ENCODE data around the gene ASTL.
"Not testable (repeated sequence)": the region's sequence is repeated elsewhere in the genome, so short reads cannot be mapped to it uniquely, and the experiment has no call there.

The ASTL gene

DNA sequence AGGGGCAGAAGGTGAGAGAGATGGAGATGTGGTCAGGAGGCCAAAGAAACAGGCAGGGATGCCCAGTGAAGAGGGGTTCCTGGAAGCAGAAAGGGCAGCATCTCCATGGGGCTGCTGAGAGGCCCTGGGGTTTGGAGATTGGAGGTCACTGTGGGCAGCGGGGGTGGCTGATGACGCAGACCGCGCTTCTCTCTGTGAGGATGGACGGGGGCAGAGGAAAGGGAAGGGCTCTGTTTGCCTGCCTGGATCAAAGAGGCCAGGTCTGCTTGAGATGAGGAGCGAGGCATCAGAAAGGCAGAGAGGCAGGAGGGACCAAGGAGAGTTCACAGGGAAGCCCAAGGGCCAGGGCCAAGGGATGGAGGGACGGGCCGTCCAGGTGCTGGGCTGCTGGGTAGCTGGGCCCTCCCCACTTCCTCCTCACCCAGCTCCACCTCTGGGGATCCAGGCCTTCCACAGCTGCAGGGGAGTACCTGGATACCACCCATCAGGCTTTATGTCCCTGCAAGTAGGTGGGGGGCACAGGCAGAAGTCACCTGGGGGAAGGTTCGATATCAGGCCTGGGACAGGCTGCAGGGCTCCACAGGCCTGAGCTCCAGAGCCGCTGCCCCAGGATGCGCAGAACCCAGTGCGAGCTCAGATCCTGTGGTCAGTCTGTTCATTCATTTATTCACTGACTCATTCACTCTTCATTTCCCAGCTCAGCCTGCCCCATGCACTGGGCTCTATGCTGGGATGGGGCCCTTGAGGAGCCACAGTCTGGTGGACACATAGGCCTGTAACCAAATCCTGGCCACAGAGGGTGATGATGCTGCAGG is 52.6 kb downstream of the ASTL start:
- no peak for TF ChIP-seq RARB (CRISPR knock-in tag; IDR thresholded peaks at IDR 0.05)
- TF ChIP-seq ISL1 (CRISPR knock-in tag; IDR thresholded peaks at IDR 0.05): no peak
- no peak for TF ChIP-seq PPARA (CRISPR knock-in tag; IDR thresholded peaks at IDR 0.05; ENCODE audit: borderline replicate concordance)
- TF ChIP-seq TOX (CRISPR knock-in tag; IDR thresholded peaks at IDR 0.05; ENCODE audit: borderline replicate concordance): no peak
- TF ChIP-seq, protein P1, sequence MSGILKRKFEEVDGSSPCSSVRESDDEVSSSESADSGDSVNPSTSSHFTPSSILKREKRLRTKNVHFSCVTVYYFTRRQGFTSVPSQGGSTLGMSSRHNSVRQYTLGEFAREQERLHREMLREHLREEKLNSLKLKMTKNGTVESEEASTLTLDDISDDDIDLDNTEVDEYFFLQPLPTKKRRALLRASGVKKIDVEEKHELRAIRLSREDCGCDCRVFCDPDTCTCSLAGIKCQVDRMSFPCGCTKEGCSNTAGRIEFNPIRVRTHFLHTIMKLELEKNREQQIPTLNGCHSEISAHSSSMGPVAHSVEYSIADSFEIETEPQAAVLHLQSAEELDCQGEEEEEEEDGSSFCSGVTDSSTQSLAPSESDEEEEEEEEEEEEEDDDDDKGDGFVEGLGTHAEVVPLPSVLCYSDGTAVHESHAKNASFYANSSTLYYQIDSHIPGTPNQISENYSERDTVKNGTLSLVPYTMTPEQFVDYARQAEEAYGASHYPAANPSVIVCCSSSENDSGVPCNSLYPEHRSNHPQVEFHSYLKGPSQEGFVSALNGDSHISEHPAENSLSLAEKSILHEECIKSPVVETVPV (CRISPR knock-in tag; IDR thresholded peaks at IDR 0.05): no peak
- TF ChIP-seq BACH2 (CRISPR knock-in tag; IDR thresholded peaks at IDR 0.05; ENCODE audit: borderline replicate concordance): no peak
- TF ChIP-seq, protein P2, sequence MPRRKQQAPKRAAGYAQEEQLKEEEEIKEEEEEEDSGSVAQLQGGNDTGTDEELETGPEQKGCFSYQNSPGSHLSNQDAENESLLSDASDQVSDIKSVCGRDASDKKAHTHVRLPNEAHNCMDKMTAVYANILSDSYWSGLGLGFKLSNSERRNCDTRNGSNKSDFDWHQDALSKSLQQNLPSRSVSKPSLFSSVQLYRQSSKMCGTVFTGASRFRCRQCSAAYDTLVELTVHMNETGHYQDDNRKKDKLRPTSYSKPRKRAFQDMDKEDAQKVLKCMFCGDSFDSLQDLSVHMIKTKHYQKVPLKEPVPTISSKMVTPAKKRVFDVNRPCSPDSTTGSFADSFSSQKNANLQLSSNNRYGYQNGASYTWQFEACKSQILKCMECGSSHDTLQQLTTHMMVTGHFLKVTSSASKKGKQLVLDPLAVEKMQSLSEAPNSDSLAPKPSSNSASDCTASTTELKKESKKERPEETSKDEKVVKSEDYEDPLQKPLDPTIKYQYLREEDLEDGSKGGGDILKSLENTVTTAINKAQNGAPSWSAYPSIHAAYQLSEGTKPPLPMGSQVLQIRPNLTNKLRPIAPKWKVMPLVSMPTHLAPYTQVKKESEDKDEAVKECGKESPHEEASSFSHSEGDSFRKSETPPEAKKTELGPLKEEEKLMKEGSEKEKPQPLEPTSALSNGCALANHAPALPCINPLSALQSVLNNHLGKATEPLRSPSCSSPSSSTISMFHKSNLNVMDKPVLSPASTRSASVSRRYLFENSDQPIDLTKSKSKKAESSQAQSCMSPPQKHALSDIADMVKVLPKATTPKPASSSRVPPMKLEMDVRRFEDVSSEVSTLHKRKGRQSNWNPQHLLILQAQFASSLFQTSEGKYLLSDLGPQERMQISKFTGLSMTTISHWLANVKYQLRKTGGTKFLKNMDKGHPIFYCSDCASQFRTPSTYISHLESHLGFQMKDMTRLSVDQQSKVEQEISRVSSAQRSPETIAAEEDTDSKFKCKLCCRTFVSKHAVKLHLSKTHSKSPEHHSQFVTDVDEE (CRISPR knock-in tag; IDR thresholded peaks at IDR 0.05): no peak
- no peak for TF ChIP-seq GLIS3 (CRISPR knock-in tag; IDR thresholded peaks at IDR 0.05)
- TF ChIP-seq ZNF8 (CRISPR knock-in tag; IDR thresholded peaks at IDR 0.05): no peak
- no peak for TF ChIP-seq TCF4 (CRISPR knock-in tag; IDR thresholded peaks at IDR 0.05; ENCODE audit: borderline replicate concordance)
- TF ChIP-seq OSR1 (CRISPR knock-in tag; IDR thresholded peaks at IDR 0.05): no peak
- TF ChIP-seq ZC3H10 (CRISPR knock-in tag; IDR thresholded peaks at IDR 0.05): no peak
- no peak for TF ChIP-seq ESRRG (CRISPR knock-in tag; IDR thresholded peaks at IDR 0.05)
- no peak for TF ChIP-seq ZNF565 (CRISPR knock-in tag; conservative IDR thresholded peaks at IDR 0.05; ENCODE audit: low read depth)
- TF ChIP-seq, protein P3, sequence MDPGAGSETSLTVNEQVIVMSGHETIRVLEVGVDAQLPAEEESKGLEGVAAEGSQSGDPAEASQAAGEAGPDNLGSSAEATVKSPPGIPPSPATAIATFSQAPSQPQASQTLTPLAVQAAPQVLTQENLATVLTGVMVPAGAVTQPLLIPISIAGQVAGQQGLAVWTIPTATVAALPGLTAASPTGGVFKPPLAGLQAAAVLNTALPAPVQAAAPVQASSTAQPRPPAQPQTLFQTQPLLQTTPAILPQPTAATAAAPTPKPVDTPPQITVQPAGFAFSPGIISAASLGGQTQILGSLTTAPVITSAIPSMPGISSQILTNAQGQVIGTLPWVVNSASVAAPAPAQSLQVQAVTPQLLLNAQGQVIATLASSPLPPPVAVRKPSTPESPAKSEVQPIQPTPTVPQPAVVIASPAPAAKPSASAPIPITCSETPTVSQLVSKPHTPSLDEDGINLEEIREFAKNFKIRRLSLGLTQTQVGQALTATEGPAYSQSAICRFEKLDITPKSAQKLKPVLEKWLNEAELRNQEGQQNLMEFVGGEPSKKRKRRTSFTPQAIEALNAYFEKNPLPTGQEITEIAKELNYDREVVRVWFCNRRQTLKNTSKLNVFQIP (CRISPR knock-in tag; IDR thresholded peaks at IDR 0.05; ENCODE audit: borderline replicate concordance, low read depth): no peak
- TF ChIP-seq, protein P4, sequence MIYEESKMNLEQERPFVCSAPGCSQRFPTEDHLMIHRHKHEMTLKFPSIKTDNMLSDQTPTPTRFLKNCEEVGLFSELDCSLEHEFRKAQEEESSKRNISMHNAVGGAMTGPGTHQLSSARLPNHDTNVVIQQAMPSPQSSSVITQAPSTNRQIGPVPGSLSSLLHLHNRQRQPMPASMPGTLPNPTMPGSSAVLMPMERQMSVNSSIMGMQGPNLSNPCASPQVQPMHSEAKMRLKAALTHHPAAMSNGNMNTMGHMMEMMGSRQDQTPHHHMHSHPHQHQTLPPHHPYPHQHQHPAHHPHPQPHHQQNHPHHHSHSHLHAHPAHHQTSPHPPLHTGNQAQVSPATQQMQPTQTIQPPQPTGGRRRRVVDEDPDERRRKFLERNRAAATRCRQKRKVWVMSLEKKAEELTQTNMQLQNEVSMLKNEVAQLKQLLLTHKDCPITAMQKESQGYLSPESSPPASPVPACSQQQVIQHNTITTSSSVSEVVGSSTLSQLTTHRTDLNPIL (CRISPR knock-in tag; IDR thresholded peaks at IDR 0.05; ENCODE audit: low read depth): no peak
- TF ChIP-seq SNAI2 (CRISPR knock-in tag; IDR thresholded peaks at IDR 0.05): no peak
- no peak for ATAC-seq

DNA sequence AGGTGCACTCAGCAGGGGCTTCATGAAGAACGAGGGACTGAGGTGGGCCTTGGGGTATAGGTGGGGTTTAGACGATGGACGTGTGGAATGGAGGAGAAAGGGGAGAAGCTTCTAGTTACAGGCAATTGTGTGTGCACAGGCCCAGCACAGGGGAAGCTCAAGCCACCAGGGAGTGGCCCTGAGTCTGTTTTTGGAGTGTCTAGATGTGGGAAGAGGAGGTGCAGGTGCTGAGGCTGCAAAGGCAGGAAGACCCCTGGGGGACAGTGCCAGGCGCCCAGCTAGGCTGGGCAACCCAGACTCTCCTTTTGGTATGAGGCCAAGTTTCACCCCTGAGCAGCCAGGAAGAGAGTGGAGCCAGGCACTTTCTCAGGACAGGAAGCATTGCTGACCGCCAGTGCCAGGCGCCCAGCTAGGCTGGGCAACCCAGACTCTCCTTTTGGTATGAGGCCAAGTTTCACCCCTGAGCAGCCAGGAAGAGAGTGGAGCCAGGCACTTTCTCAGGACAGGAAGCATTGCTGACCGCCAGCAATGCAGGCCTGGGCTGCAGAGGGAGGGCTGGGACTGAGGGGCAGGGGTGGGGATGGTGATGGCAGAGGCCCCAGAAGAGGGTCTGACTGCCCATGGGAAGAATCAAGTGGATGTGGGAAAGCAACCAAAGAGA is 53.3 kb downstream of the ASTL start:
- ATAC-seq: not testable (repeated sequence)

DNA sequence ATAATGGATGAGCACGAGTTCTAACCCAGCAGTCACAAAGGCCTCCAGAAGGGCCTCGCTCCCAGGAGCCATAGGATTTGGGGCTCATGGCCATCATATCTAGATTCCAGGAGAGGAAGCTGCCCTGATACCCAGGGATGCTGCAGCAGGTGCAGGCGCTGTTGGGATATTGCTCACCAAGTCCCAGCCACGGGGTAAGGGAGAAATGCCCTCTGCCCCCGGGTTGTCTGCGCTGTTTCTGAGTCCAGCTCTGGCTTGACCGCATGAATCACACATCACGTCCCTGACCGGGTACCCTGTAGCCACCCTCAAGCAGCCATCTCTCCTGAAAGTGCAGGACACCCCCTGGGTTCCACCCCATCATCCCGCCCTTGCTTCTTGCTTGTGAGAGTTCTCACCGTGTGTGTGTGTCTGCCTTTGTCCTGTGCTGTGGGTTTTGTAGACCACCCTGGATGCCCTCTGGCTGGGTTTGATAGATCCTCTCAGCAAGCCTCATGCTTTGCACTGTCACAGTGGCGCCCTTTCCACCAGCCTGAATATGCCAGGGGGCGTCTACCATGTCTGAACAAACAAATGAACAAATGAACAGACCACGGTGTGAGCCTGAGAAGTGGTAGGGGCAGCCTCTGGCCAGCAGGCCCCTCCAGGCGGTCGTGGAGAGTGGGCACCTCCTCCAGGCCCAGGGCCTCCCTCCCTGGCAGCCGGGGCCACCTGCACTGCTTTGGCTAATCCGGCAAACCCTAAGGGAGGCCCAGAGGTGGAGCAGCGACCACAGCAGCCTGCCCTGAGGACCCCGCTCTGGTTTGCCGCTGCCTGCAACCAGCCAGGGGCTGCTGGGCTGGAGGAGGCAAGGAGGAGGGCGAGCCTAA is 54.1 kb downstream of the ASTL start:
- no peak for ATAC-seq
- no peak for TF ChIP-seq ZNF565 (CRISPR knock-in tag; conservative IDR thresholded peaks at IDR 0.05; ENCODE audit: low read depth)
- TF ChIP-seq TCF4 (CRISPR knock-in tag; IDR thresholded peaks at IDR 0.05; ENCODE audit: borderline replicate concordance): no peak
- TF ChIP-seq BACH2 (CRISPR knock-in tag; IDR thresholded peaks at IDR 0.05; ENCODE audit: borderline replicate concordance): no peak
- no peak for TF ChIP-seq SNAI2 (CRISPR knock-in tag; IDR thresholded peaks at IDR 0.05)
